ENCODE measurements around the gene NSMCE1. TPM values are rescaled to one million over a fixed set of nuclear protein-coding genes. Genes with fewer than 3 reads are reported as not detected.

The NSMCE1 gene
- total RNA-seq, 5 donors from 2014 or later (not counting 1 experiment from before 2014, with no cell fraction given): 53.5 to 83.2 (median 73.9) TPM

GRCh38 chr16:27236635-27237218, 31.8 kb downstream of the NSMCE1 start:
- H3K9me3 ChIP-seq: no peaks in the 10 kb centered on the region
- Mint-ChIP-seq H3K27ac (peak overlapping the region; percentile 97 to 99), H3K27me3 (no peaks in the 10 kb centered on the region), H3K4me3 (peak overlapping the region; percentile 61 to 74 (median 70)), H3K4me1 (peaks cover 81 to 89% (median 87%) of the 10 kb centered on the region in 3 donors), H3K9me3 (no peaks in the 10 kb centered on the region), H3K36me3 (peaks cover 18% of the 10 kb centered on the region)
- ChIA-PET CTCF (interaction anchor here (0.6 to 1.5 kb wide), 8 partner anchors 25 to 131 kb away, joined by 3 to 9 read pairs (median 4); partner anchors contain the start of genes KDM8 (in 1 of the 2) and NSMCE1 (in 1 of the 2)), POLR2A (interaction anchor here (0.5 to 1.8 kb wide), 8 partner anchors 13 to 216 kb away, joined by 3 to 12 read pairs (median 4); partner anchors contain the start of gene KDM8 (in 2 of the 2))
- H3K36me3 ChIP-seq (ENCODE audit: control insufficient read depth in 2 of 2, extremely low read depth in 1 of 2, insufficient read depth in 1 of 2, low read length in 1 of 2): peaks cover 5 to 13% of the 10 kb centered on the region in 2 donors
- no peaks in the 10 kb centered on the region for H3K27me3 ChIP-seq (replicated peaks in 1 of 2; ENCODE audit: control insufficient read depth in 2 of 2, extremely low read depth in 1 of 2, insufficient read depth in 2 of 2, low read length in 1 of 2)
- WGBS (ENCODE audit: insufficient coverage): 0% methylated on average over 2 of the region's 8 CpGs
- ATAC-seq (replicated peaks in 1 of 4): no peak
- H3K4me1 ChIP-seq (ENCODE audit: control insufficient read depth in 1 of 2, extremely low read depth in 1 of 2, insufficient read depth in 2 of 2, low read length in 2 of 2): peaks cover 59 to 82% of the 10 kb centered on the region in 2 experiments
- peak in 3 of 35 experiments; percentile 9 to 57 (median 22) for DNase-seq
- H3K27ac ChIP-seq (ENCODE audit: low read length): peak overlapping the region; percentile 98
- peak overlapping the region in 1 of 2 donors; percentile 6 for H3K4me3 ChIP-seq (ENCODE audit: control insufficient read depth in 1 of 2, extremely low read depth in 1 of 2, low read length in 1 of 2)

GRCh38 chr16:27235938-27236245, 32.7 kb downstream of the NSMCE1 start:
- WGBS (ENCODE audit: insufficient coverage): 65% methylated on average over 6 of the region's 8 CpGs
- no peaks in the 10 kb centered on the region for H3K9me3 ChIP-seq
- peak overlapping the region; percentile 97 to 99 for H3K27ac Mint-ChIP-seq
- no peak for ATAC-seq (replicated peaks in 1 of 4)
- POLR2A ChIA-PET: interaction anchor here (0.6 to 1.8 kb wide), 8 partner anchors 21 to 215 kb away, joined by 3 to 11 read pairs (median 5); partner anchors contain the start of gene KDM8 (in 1 of the 2)
- peaks cover 67 to 90% of the 10 kb centered on the region in 2 experiments for H3K4me1 ChIP-seq (ENCODE audit: control insufficient read depth in 1 of 2, extremely low read depth in 1 of 2, insufficient read depth in 2 of 2, low read length in 2 of 2)
- H3K36me3 ChIP-seq (ENCODE audit: control insufficient read depth in 2 of 2, extremely low read depth in 1 of 2, insufficient read depth in 1 of 2, low read length in 1 of 2): peaks cover 2 to 9% of the 10 kb centered on the region in 2 donors
- H3K9me3 Mint-ChIP-seq: no peaks in the 10 kb centered on the region
- peaks cover 89 to 94% (median 92%) of the 10 kb centered on the region in 3 donors for H3K4me1 Mint-ChIP-seq
- no peaks in the 10 kb centered on the region for H3K27me3 ChIP-seq (replicated peaks in 1 of 2; ENCODE audit: control insufficient read depth in 2 of 2, extremely low read depth in 1 of 2, insufficient read depth in 2 of 2, low read length in 1 of 2)
- H3K36me3 Mint-ChIP-seq: peaks cover 14% of the 10 kb centered on the region
- no peaks in the 10 kb centered on the region for H3K27me3 Mint-ChIP-seq
- peak overlapping the region; percentile 5 to 11 for H3K4me3 ChIP-seq (ENCODE audit: control insufficient read depth in 1 of 2, extremely low read depth in 1 of 2, low read length in 1 of 2)
- H3K27ac ChIP-seq (ENCODE audit: low read length): peak overlapping the region; percentile 98
- peak overlapping the region; percentile 69 to 85 (median 71) for H3K4me3 Mint-ChIP-seq
- peak in 3 of 35 experiments; percentile 14 to 34 (median 19) for DNase-seq
- CTCF ChIA-PET: interaction anchor here in 1 of 2 donors (0.7 to 3.1 kb wide), 10 partner anchors 29 to 215 kb away, joined by 3 to 27 read pairs (median 8); partner anchors contain the start of gene KDM8

GRCh38 chr16:27235055-27235937, 33.3 kb downstream of the NSMCE1 start:
- Mint-ChIP-seq H3K27ac (peak overlapping the region; percentile 97 to 99), H3K27me3 (no peaks in the 10 kb centered on the region), H3K9me3 (no peaks in the 10 kb centered on the region), H3K36me3 (peaks cover 19% of the 10 kb centered on the region), H3K4me3 (peak overlapping the region; percentile 69 to 85 (median 71)), H3K4me1 (peaks cover 95 to 98% (median 98%) of the 10 kb centered on the region in 3 donors)
- no peaks in the 10 kb centered on the region for H3K27me3 ChIP-seq (replicated peaks in 1 of 2; ENCODE audit: control insufficient read depth in 2 of 2, extremely low read depth in 1 of 2, insufficient read depth in 2 of 2, low read length in 1 of 2)
- DNase-seq (peak; percentile 82 to 97 (median 91)), ATAC-seq (replicated peaks in 1 of 4) (peak; percentile 71 to 80 (median 72))
- POLR2A ChIA-PET: interaction anchor here (0.5 to 1.8 kb wide), 17 partner anchors 32 to 227 kb away, joined by 3 to 7 read pairs (median 4); partner anchors contain the start of gene KDM8 (in 1 of the 2)
- H3K36me3 ChIP-seq (ENCODE audit: control insufficient read depth in 2 of 2, extremely low read depth in 1 of 2, insufficient read depth in 1 of 2, low read length in 1 of 2): peaks cover 1 to 7% of the 10 kb centered on the region in 2 donors
- peak overlapping the region; percentile 98 for H3K27ac ChIP-seq (ENCODE audit: low read length)
- H3K9me3 ChIP-seq: no peaks in the 10 kb centered on the region
- WGBS (ENCODE audit: insufficient coverage): 3% methylated on average over 12 of the region's 23 CpGs
- peaks cover 70 to 94% of the 10 kb centered on the region in 2 experiments for H3K4me1 ChIP-seq (ENCODE audit: control insufficient read depth in 1 of 2, extremely low read depth in 1 of 2, insufficient read depth in 2 of 2, low read length in 2 of 2)
- H3K4me3 ChIP-seq (ENCODE audit: control insufficient read depth in 1 of 2, extremely low read depth in 1 of 2, low read length in 1 of 2): peak overlapping the region; percentile 5 to 11
- CTCF ChIA-PET: interaction anchor here (0.6 to 3.1 kb wide), 24 partner anchors 9 to 215 kb away, joined by 3 to 27 read pairs (median 4); partner anchors contain the start of genes KDM8 (in 1 of the 2) and NSMCE1 (in 1 of the 2)

- Histone ChIP-seq H3K9me3 (no peaks in the 10 kb centered on the region), H3K36me3 (ENCODE audit: control insufficient read depth in 2 of 2, extremely low read depth in 1 of 2, insufficient read depth in 1 of 2, low read length in 1 of 2) (peaks cover 0 to 7% of the 10 kb centered on the region in 2 donors), H3K27me3 (replicated peaks in 1 of 2; ENCODE audit: control insufficient read depth in 2 of 2, extremely low read depth in 1 of 2, insufficient read depth in 2 of 2, low read length in 1 of 2) (no peaks in the 10 kb centered on the region), H3K27ac (ENCODE audit: low read length) (peak overlapping the region; percentile 98), H3K4me3 (ENCODE audit: control insufficient read depth in 1 of 2, extremely low read depth in 1 of 2, low read length in 1 of 2) (peak overlapping the region in 1 of 2 donors; percentile 5), H3K4me1 (ENCODE audit: control insufficient read depth in 1 of 2, extremely low read depth in 1 of 2, insufficient read depth in 2 of 2, low read length in 2 of 2) (peaks cover 77 to 96% of the 10 kb centered on the region in 2 experiments)
- peak overlapping the region; percentile 69 to 85 (median 71) for H3K4me3 Mint-ChIP-seq
- H3K27me3 Mint-ChIP-seq: no peaks in the 10 kb centered on the region
- ChIA-PET CTCF (interaction anchor here (0.5 to 3.1 kb wide), 19 partner anchors 20 to 170 kb away, joined by 3 to 27 read pairs (median 5); partner anchors contain the start of genes KDM8 (in 1 of the 2) and NSMCE1 (in 1 of the 2)), POLR2A (interaction anchor here (0.6 to 1.8 kb wide), 9 partner anchors 31 to 228 kb away, joined by 3 to 7 read pairs (median 5); partner anchors contain the start of gene KDM8 (in 1 of the 2))
- DNase-seq (no peak), ATAC-seq (replicated peaks in 1 of 4) (no peak)
- H3K4me1 Mint-ChIP-seq: peaks cover 93 to 99% (median 97%) of the 10 kb centered on the region in 3 donors
- H3K36me3 Mint-ChIP-seq: peaks cover 13% of the 10 kb centered on the region
- H3K9me3 Mint-ChIP-seq: no peaks in the 10 kb centered on the region
- WGBS (ENCODE audit: insufficient coverage): 0% methylated on average over 4 of the region's 4 CpGs
- H3K27ac Mint-ChIP-seq: peak overlapping the region; percentile 97 to 99
Measured at GRCh38 chr16:27234603-27235002, 34.0 kb downstream of the NSMCE1 start.

GRCh38 chr16:27234171-27234570, 34.4 kb downstream of the NSMCE1 start:
- Histone ChIP-seq H3K4me1 (ENCODE audit: control insufficient read depth in 1 of 2, extremely low read depth in 1 of 2, insufficient read depth in 2 of 2, low read length in 2 of 2) (peaks cover 78 to 100% of the 10 kb centered on the region in 2 experiments), H3K27ac (ENCODE audit: low read length) (peak overlapping the region; percentile 98), H3K27me3 (replicated peaks in 1 of 2; ENCODE audit: control insufficient read depth in 2 of 2, extremely low read depth in 1 of 2, insufficient read depth in 2 of 2, low read length in 1 of 2) (no peaks in the 10 kb centered on the region), H3K4me3 (ENCODE audit: control insufficient read depth in 1 of 2, extremely low read depth in 1 of 2, low read length in 1 of 2) (peak overlapping the region in 1 of 2 donors; percentile 5), H3K36me3 (ENCODE audit: control insufficient read depth in 2 of 2, extremely low read depth in 1 of 2, insufficient read depth in 1 of 2, low read length in 1 of 2) (peaks cover 0 to 7% of the 10 kb centered on the region in 2 donors), H3K9me3 (no peaks in the 10 kb centered on the region)
- Mint-ChIP-seq H3K27ac (peak overlapping the region; percentile 97 to 99), H3K4me3 (peak overlapping the region in 2 of 3 donors; percentile 31 to 85), H3K4me1 (peaks cover 93 to 99% (median 95%) of the 10 kb centered on the region in 3 donors), H3K36me3 (peaks cover 13% of the 10 kb centered on the region), H3K9me3 (no peaks in the 10 kb centered on the region), H3K27me3 (no peaks in the 10 kb centered on the region)
- POLR2A ChIA-PET: interaction anchor here (0.6 to 1.8 kb wide), 6 partner anchors 31 to 214 kb away, joined by 3 to 7 read pairs (median 4); partner anchors contain the start of gene KDM8 (in 1 of the 2)
- CTCF ChIA-PET: interaction anchor here (0.5 to 3.1 kb wide), 13 partner anchors 30 to 168 kb away, joined by 3 to 27 read pairs (median 5); partner anchors contain the start of genes KDM8 (in 1 of the 2) and NSMCE1 (in 1 of the 2)
- no peak for ATAC-seq (replicated peaks in 1 of 4)
- DNase-seq: no peak
- 79% methylated on average over 5 of the region's 8 CpGs for WGBS (ENCODE audit: insufficient coverage)
